Fibroblast of lung (primary cell): Measurements from ENCODE around the gene TRIP13. TPM values are rescaled to one million over a fixed set of nuclear protein-coding genes. Genes with fewer than 3 reads are reported as not detected.

Experiments
- DNase-seq, 2 donors: peaks; one replicate each; pipeline versions ENCODE4 v3.0.0 to v3.0.0-alpha.2; 2010; ENCODE audit warnings: low read depth in 2 of 2
- H2AFZ ChIP-seq: 2 replicates; pipeline ENCODE4 v1.5.1; 2012; ENCODE audit warnings: low read length, control low read depth, inconsistent platforms
- H3K27ac ChIP-seq: 2 replicates; pipeline ENCODE4 v1.5.1; 2011; ENCODE audit warnings: low read length, control low read depth; ENCODE audit not compliant: insufficient read depth
- H3K27me3 ChIP-seq: 2 replicates; pipeline ENCODE4 v1.5.1; 2011; ENCODE audit warnings: mild to moderate bottlenecking, low read length; ENCODE audit not compliant: control insufficient read depth, insufficient read depth
- H3K36me3 ChIP-seq: 2 replicates; pipeline ENCODE4 v1.5.1; 2011; ENCODE audit warnings: low read length; ENCODE audit not compliant: control insufficient read depth, insufficient read depth
- H3K4me1 ChIP-seq: 2 replicates; pipeline ENCODE4 v1.5.1; 2011; ENCODE audit warnings: low read length; ENCODE audit not compliant: control insufficient read depth, insufficient read depth; ENCODE audit errors: extremely low read depth
- H3K4me2 ChIP-seq: 2 replicates; pipeline ENCODE4 v1.5.1; 2011; ENCODE audit warnings: low read length, control low read depth; ENCODE audit not compliant: insufficient read depth; ENCODE audit errors: extremely low read depth
- H3K4me3 ChIP-seq, 4 experiments: fragments of 200-600 bp in 1 of 4; sonication (generic) in 1 of 4; replicated peaks in 1 of 4; 2 replicates each; pipeline ENCODE4 v1.5.1; 2011 to 2016; ENCODE audit warnings: low read length in 4 of 4, low read depth in 3 of 4, mild to moderate bottlenecking in 3 of 4, control low read depth in 2 of 4, inconsistent platforms in 1 of 4, mixed read lengths in 1 of 4; ENCODE audit not compliant: insufficient read depth in 1 of 4; ENCODE audit errors: control extremely low read depth in 1 of 4
- H3K79me2 ChIP-seq: 2 replicates; pipeline ENCODE4 v1.5.1; 2012; ENCODE audit warnings: mild to moderate bottlenecking, low read length, inconsistent platforms; ENCODE audit not compliant: control insufficient read depth, insufficient read depth
- H3K9ac ChIP-seq: 2 replicates; pipeline ENCODE4 v1.5.1; 2011; ENCODE audit warnings: mild to moderate bottlenecking, low read length, control low read depth; ENCODE audit not compliant: insufficient read depth
- H3K9me3 ChIP-seq: 2 replicates; pipeline ENCODE4 v1.5.1; 2012; ENCODE audit warnings: low read depth, low read length; ENCODE audit not compliant: control insufficient read depth, insufficient read depth
- H4K20me1 ChIP-seq: 2 replicates; pipeline ENCODE4 v1.5.1; 2011; ENCODE audit warnings: low read length; ENCODE audit not compliant: control insufficient read depth, insufficient read depth; ENCODE audit errors: extremely low read depth
- CTCF ChIP-seq, 2 donors: IDR thresholded peaks in 1 of 2; conservative IDR thresholded peaks in 1 of 2; 1 replicate in 1 of 2; 2 replicates in 1 of 2; pipeline ENCODE4 v1.5.1; 2011 to 2012; ENCODE audit warnings: low read length in 2 of 2, control low read depth in 1 of 2, inconsistent platforms in 1 of 2, low read depth in 1 of 2, mild to moderate bottlenecking in 1 of 2
- EZH2 ChIP-seq: IDR thresholded peaks from 2 replicates; pipeline ENCODE4 v1.5.1; 2012; ENCODE audit warnings: low read length, control low read depth, mild to moderate bottlenecking; ENCODE audit errors: missing control alignments
- polyA plus RNA-seq, 2 donors: library from polyadenylated mRNA; depleted of rRNA in 1 of 2; stranded (reverse) in 1 of 2; unstranded in 1 of 2; fragments of >200 nt; gene quantifications; 2 replicates each; pipeline ENCODE4 v1.2.1, GENCODE V29; 2011 to 2012; ENCODE audit warnings: missing spikeins in 1 of 2
- total RNA-seq: library from RNA; depleted of rRNA; stranded (reverse); fragments of >200 nt; gene quantifications from 2 replicates; pipeline ENCODE4 v1.2.1, GENCODE V29; 2014

The TRIP13 gene
- total and polyA plus RNA-seq, 2 donors (not counting 1 experiment from before 2014, with no cell fraction given), result 7.4 to 11.7 TPM

GRCh38 chr5:955886-956761, 63.4 kb downstream of the TRIP13 start:
- TF ChIP-seq EZH2 (no peak), CTCF (conservative IDR thresholded peaks at IDR 0.05 in 1 of 2, IDR thresholded peaks at IDR 0.05 in 1 of 2; ENCODE audit: low read depth in 1 of 2, low read length in 2 of 2) (no peak)
- peak overlapping the region; percentile 59 for H3K4me2 ChIP-seq
- H2AFZ ChIP-seq, result no peak overlapping the region
- H3K27me3 ChIP-seq, result peaks cover 20% of the 10 kb centered on the region
- H3K79me2 ChIP-seq, result no peaks in the 10 kb centered on the region
- DNase-seq, result no peak
- no peak overlapping the region for H3K9ac ChIP-seq
- peaks cover 33% of the 10 kb centered on the region for H3K4me1 ChIP-seq
- no peaks in the 10 kb centered on the region for H3K36me3 ChIP-seq
- H4K20me1 ChIP-seq, result no peaks in the 10 kb centered on the region
- H3K4me3 ChIP-seq, result no peak overlapping the region
- peak overlapping the region; percentile 15 for H3K27ac ChIP-seq
- H3K9me3 ChIP-seq, result no peaks in the 10 kb centered on the region

DNA sequence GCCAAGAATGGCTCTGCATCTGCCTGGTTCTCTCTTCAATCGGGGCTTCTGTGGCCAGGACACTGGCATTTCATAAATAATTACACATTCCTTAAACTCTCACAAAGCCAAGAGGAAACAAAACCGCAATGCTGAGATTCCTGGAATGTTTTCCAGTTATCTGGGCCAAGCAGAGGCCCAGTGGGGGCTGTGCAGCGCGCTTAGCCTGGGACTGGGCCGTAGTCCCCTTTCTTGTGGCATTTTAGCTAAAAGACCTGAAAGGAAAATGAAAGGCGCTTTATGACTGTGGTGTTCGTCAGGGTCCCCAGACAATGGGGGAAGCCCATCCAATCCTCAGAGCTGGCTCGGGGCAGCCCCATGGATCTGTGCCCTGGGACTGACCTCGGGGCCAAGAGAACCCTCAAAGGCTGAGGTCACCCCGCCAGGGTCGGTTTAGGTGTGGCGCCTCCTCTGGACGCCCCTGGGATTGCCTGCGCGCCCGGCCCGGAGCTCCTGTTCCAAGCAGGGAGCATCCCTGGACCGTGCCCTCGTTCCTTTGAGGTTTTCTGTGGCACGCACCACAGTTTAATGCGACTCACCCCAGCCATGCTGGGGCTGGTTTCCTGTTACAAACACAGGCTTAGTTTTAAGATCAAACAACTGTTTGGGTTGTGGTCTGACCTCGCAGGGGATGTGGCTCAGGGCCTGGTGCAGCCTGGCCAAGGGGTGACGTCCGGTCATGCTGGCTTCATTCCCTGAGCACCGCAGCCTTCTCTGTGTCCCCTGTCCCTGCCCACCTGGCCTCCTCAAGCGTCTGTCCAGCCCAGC, 64.5 kb downstream of the TRIP13 start:
- Histone ChIP-seq H3K27ac (peak overlapping the region; percentile 67), H2AFZ (no peak overlapping the region), H3K9me3 (no peaks in the 10 kb centered on the region), H4K20me1 (no peaks in the 10 kb centered on the region), H3K4me2 (peak overlapping the region; percentile 59), H3K4me1 (peaks cover 33% of the 10 kb centered on the region), H3K27me3 (peaks cover 20% of the 10 kb centered on the region), H3K9ac (peak overlapping the region; percentile 13), H3K36me3 (no peaks in the 10 kb centered on the region), H3K4me3 (peak overlapping the region in 1 of 4 experiments; percentile 10), H3K79me2 (no peaks in the 10 kb centered on the region)
- peak; percentile 29 to 33 for TF ChIP-seq CTCF (conservative IDR thresholded peaks at IDR 0.05 in 1 of 2, IDR thresholded peaks at IDR 0.05 in 1 of 2; ENCODE audit: low read depth in 1 of 2, low read length in 2 of 2)
- no peak for TF ChIP-seq EZH2
- DNase-seq, result peak; percentile 84 to 93
